Measurements from ENCODE around the gene STOML1. TPM values are rescaled to one million over a fixed set of nuclear protein-coding genes. Genes with fewer than 3 reads are reported as not detected.

Gene STOML1
- total and polyA plus RNA-seq, 10 of the 15 experiments (the other 5 are each of a cell fraction or from before 2014, with no cell fraction given) = 0.14 to 13.6 (median 8.3) TPM

DNA sequence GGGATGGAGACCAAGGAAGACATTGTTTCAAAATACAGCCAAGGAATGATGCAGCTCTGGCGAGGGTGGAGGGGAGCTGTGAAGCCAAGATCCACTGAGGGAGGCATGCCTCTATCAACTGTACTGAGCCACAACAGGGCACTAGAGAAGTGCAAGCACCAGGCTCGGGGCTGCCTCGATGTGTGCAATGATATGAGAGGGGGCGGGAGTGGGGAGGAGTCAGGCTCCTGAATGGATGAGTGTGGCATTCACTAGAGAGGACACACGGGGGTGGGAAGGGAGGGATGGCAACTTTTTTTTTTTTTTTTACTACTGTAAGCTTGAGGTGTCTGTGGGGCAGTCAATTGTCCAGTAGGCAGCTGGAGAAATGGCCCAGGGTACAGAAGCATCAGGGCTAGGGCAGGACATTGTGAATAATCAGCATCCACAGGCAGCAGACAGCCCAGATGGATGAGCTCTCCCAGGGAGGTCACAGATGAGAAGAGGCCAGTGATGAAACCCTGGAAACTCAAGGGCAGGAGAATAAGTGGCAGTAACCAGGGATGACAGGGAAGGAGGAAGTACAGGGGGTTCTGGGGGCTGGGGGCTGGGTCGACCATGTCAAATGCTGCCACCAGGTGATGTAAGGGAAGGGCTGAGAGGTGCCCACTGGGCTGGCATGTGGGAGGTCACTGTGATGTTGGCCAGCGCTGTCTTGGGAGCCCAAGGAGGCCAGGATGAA lies 5.9 kb downstream of the STOML1 start:
- no TSS peak for BruUV-seq (replicated peaks)
- DNase-seq (ENCODE audit: low read depth, low spot score) (no peak), ATAC-seq (no peak), FAIRE-seq (no peak)
- RAD21 ChIA-PET (ENCODE audit: unreplicated experiment) = interaction anchor here (0.7 to 2.2 kb wide), 2 partner anchors 12 to 13 kb away, joined by 3 to 8 read pairs; no protein-coding TSS in a partner anchor
- Histone ChIP-seq H2AFZ (ENCODE audit: control insufficient read depth, low read depth, low read length) (no peak overlapping the region), H3K36me3 (ENCODE audit: control insufficient read depth in 2 of 2, insufficient read depth in 2 of 2, low read length in 1 of 2) (no peaks in the 10 kb centered on the region; a peak in 2 of 4 replicates), H3K9me3 (replicated peaks; ENCODE audit: control insufficient read depth, insufficient read depth, low read length) (no peaks in the 10 kb centered on the region), H3K4me3 (no peak overlapping the region), H4K20me1 (ENCODE audit: control insufficient read depth, insufficient read depth) (no peaks in the 10 kb centered on the region), H3K4me1 (ENCODE audit: control insufficient read depth, insufficient read depth, low read length) (peaks cover 57% of the 10 kb centered on the region), H3K27me3 (replicated peaks in 1 of 2; ENCODE audit: control insufficient read depth in 2 of 2, insufficient read depth in 2 of 2, low read length in 1 of 2) (no peaks in the 10 kb centered on the region), H3K79me2 (ENCODE audit: control insufficient read depth, insufficient read depth, low read length) (peaks cover 1% of the 10 kb centered on the region; the same call in 1 of the 2 replicates), H3K27ac (ENCODE audit: control insufficient read depth, insufficient read depth) (no peak overlapping the region), H3K9ac (ENCODE audit: control insufficient read depth, insufficient read depth, low read length) (no peak overlapping the region), H3K4me2 (ENCODE audit: control insufficient read depth, insufficient read depth) (no peak overlapping the region)
- intact Hi-C loops (cut with micrococcal nuclease; ENCODE audit: unreplicated experiment) = no loop called here
- 48% methylated on average over 5 of the region's 7 CpGs for WGBS (ENCODE audit: insufficient coverage, insufficient replicate concordance, low lambda C conversion rate, missing lambda C conversion rate)
- POLR2A ChIA-PET = interaction anchor here (0.6 to 1.6 kb wide), 2 partner anchors 10 to 11 kb away, joined by 3 to 5 read pairs; no protein-coding TSS in a partner anchor
- in situ Hi-C loops (cut with MboI) = no loop called here
- CTCF ChIA-PET = interaction anchor here (1.7 to 4.1 kb wide), 4 partner anchors 8 to 15 kb away, joined by 6 to 33 read pairs (median 17); partner anchors contain the start of gene PML
- SMC1A ChIA-PET (ENCODE audit: uncharacterized antibody, unreplicated experiment) = interaction anchor here (0.9 to 1.3 kb wide), 4 partner anchors 10 to 21 kb away, joined by 3 to 4 read pairs (median 4); no protein-coding TSS in a partner anchor
- TF ChIP-seq RAD51 (IDR thresholded peaks at IDR 0.05) (no peak), HSF1 (IDR thresholded peaks at IDR 0.05; ENCODE audit: low read depth, low read length) (no peak), FOS (IDR thresholded peaks at IDR 0.05; ENCODE audit: borderline replicate concordance, extremely low read depth, insufficient read length) (no peak), BHLHE40 (IDR thresholded peaks at IDR 0.05; ENCODE audit: borderline replicate concordance in 1 of 2, low read depth in 2 of 2, low read length in 1 of 2) (no peak), E2F8 (IDR thresholded peaks at IDR 0.05; ENCODE audit: low read depth, partially characterized antibody) (no peak), TAF1 (IDR thresholded peaks at IDR 0.05; ENCODE audit: borderline replicate concordance, low read depth, low read length) (no peak), IKZF2 (IDR thresholded peaks at IDR 0.05) (no peak), PRDM15 (CRISPR knock-in tag; IDR thresholded peaks at IDR 0.05) (no peak), POLR2AphosphoS5 (IDR thresholded peaks at IDR 0.05; ENCODE audit: low read length) (no peak), MXI1 (IDR thresholded peaks at IDR 0.05; ENCODE audit: low read depth, low read length) (no peak)
- TF ChIP-seq, protein P1, sequence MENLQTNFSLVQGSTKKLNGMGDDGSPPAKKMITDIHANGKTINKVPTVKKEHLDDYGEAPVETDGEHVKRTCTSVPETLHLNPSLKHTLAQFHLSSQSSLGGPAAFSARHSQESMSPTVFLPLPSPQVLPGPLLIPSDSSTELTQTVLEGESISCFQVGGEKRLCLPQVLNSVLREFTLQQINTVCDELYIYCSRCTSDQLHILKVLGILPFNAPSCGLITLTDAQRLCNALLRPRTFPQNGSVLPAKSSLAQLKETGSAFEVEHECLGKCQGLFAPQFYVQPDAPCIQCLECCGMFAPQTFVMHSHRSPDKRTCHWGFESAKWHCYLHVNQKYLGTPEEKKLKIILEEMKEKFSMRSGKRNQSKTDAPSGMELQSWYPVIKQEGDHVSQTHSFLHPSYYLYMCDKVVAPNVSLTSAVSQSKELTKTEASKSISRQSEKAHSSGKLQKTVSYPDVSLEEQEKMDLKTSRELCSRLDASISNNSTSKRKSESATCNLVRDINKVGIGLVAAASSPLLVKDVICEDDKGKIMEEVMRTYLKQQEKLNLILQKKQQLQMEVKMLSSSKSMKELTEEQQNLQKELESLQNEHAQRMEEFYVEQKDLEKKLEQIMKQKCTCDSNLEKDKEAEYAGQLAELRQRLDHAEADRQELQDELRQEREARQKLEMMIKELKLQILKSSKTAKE (IDR thresholded peaks at IDR 0.05; ENCODE audit: low read depth, poor library complexity, severe bottlenecking) = no peak
